ENCODE results near the gene NEMF.

- TF ChIP-seq CTCF (IDR thresholded peaks at IDR 0.05) (no peak), POLR2AphosphoS5 (IDR thresholded peaks at IDR 0.05) (no peak), POLR2A (IDR thresholded peaks at IDR 0.05) (no peak), EP300 (IDR thresholded peaks at IDR 0.05) (no peak)
Measured at GRCh38 chr14:49880267-49881064, 27.9 kb upstream of the NEMF start.
